Jurkat, Clone E6-1 (cell line): ENCODE results near the gene CBFA2T3.

Experiments
- DNase-seq: peaks from one replicate; pipeline ENCODE4 v3.0.0-alpha.2; 2011; ENCODE audit warnings: low read depth, low spot score
- H3K4me3 ChIP-seq: 2 replicates; pipeline ENCODE4 v1.5.1; 2011; ENCODE audit warnings: mild to moderate bottlenecking, low read length, control low read depth, moderate library complexity

The CBFA2T3 gene

GRCh38 chr16:88875703-88876234 is 101.2 kb downstream of the CBFA2T3 start:
- DNase-seq, result no peak
- H3K4me3 ChIP-seq, result no peak overlapping the region

GRCh38 chr16:88874938-88875599 is 101.9 kb downstream of the CBFA2T3 start:
- no peak for DNase-seq
- no peak overlapping the region for H3K4me3 ChIP-seq

- no peak for DNase-seq
- H3K4me3 ChIP-seq, result no peak overlapping the region
These were observed 104.2 kb downstream of the CBFA2T3 start for GRCh38 chr16:88872650-88873331.

DNA sequence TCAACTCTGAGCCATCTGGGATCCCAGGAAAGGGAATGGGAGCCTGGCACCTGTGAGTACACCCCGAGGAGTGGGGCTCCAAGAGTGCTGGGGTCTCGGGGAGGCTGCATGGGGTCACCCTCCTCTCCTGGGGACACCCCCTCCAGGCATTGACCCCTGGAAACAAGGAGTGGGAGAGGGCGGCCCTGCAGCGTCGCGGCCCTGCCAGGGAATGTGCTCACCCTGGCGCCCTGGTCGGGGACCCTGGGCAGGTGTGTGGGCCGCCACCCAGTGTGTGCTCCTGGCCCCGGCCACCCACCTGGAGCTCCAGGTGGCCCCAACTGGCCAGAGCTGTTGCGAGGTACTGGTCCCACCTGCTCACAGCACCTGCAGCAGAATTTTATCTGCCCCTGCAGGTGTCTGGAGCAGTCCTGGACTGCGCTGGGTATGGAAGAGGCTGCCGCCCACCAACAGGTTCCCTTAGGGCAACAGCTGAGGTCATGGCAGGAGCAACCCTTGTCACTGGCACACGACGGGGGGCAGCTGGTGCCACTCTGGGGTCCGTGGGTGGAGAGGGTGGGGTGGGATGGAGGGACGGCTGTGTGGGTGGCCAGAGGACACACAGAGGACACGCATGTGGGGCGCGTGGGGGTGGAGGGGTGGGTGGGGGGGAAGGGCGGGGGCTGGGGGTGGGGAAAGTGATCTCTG is 105.1 kb downstream of the CBFA2T3 start:
- H3K4me3 ChIP-seq, result no peak overlapping the region

DNA sequence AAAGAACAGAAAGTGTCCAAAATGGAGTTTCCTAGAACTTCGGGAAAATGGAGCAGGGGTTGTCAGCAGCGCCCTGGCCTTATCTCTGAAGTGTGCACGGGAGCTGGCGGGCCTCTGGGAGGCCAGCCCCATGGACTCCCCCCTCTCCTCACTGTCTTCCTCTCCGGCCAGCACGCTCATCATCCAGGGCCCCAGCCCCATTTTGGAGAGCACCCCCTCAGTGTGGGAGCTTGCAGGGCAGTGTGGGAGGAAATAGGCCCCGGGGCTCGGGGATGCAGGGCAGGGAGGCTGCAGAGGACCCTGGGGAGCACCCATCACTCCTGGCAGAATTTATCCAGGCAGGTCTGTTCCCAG is 105.7 kb downstream of the CBFA2T3 start:
- H3K4me3 ChIP-seq, result no peak overlapping the region
- DNase-seq, result no peak

More for the DNA sequence above, 105.1 kb downstream of the CBFA2T3 start:
- no peak for DNase-seq

DNA sequence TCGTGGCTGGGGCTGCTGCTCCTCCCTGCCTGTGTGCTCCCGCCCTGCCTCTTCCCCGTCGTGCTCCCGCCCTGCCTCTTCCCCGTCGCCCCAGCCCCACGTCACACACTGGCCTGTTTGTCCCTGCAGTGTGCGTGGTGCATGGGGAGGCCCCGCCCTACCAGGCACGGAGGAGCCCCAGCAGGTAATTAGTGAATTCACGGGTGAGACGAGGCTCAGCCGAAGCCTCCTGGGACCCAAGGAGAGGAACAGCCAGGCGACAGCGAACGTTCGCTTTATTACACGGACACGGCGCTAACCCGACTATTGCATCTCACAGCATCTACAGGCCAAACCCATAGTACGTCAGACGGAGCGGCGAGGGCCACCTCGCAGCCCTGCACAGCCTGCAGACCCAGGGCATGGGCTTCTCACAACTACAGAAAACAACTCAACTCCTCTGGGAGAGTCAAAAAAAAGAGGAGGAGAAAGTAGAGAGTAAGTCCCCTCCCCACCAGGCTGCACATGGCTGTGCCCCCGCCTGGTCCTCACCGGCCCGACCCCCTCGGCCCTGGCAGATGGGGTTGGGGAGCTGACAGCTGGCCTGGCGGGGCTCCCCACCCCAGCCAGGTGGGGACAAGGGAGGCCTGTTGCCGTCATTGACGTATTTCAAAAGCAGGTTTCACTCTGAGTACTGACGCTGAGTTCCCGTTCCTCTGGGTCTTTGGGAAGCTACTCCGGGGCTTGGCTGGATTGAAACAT is 106.2 kb downstream of the CBFA2T3 start:
- H3K4me3 ChIP-seq, result no peak overlapping the region
- DNase-seq, result no peak

GRCh38 chr16:88869673-88869980 is 107.4 kb downstream of the CBFA2T3 start:
- H3K4me3 ChIP-seq, result no peak overlapping the region
- DNase-seq, result no peak

GRCh38 chr16:88868974-88869672 is 107.9 kb downstream of the CBFA2T3 start:
- H3K4me3 ChIP-seq, result no peak overlapping the region
- DNase-seq, result no peak

GRCh38 chr16:88867581-88868246 is 109.3 kb downstream of the CBFA2T3 start:
- no peak for DNase-seq
- no peak overlapping the region for H3K4me3 ChIP-seq

DNA sequence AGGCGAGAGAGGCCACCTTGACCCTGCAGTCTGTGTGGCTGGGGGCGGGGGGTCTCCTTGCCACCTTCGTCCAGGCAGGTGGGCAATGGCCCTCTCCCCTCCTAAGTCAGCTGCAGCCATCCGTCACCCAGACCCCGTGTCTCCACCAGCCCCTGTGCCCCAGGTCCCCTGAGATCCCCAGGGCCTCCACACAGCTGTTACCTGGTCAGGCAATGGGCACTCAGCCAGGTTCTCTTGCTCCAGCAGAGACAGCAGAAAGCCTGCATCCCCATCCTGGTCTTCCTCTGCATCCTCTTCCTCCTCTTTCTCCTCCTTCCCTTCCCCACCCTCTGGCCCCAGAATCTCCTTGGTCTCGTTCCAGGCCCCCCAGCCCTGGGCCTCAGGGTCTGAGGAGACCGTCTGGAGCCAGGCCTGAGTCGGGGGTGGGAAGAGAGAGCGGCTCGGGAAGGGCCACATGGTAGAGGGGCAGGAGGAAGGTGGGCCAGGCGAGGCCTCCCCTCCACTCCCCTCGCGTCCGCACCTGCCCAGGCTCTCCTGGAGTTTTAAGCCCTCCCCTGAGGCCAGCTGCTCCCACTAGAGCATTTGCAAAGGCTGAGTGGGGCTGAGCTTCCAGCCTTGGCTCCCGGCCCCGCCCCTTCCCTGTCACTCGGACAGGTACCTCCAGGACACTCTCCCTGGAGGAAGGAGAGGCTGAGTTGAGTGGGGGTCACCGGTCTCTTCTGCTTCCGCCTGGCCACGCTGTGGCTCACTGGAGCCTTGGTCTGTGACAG is 110.7 kb downstream of the CBFA2T3 start, which contains the start of gene PABPN1L:
Gene PABPN1L, minus strand, starts transcription at position 510 of the 770 bp plus-strand sequence. Its CDS starts 54 bp downstream, at position 456.
- H3K4me3 ChIP-seq, result no peak within 1 kb of the TSS
- DNase-seq, result no peak

DNA sequence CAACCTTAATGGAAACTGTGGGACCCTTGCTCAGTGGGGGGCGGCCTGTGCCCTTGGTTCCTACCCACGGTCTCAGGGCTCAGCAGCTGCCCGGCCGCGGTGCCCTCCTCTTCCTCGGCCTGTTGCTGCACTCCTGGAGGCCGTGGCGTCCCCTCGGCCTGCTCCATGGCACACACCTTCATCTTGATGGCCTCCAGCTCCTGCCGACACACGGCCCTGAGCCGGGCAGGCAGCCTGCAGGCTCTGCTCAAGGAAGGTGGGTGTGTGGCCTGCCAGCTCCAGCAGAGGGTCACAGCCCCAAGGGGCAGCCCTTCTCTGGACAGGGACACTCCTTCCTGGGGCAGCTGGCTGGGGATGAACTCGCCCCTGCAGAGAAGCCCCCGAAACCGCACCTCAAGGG is 111.3 kb downstream of the CBFA2T3 start:
- no peak for DNase-seq
- no peak overlapping the region for H3K4me3 ChIP-seq

- no peak for DNase-seq
These were observed 111.7 kb downstream of the CBFA2T3 start for GRCh38 chr16:88865310-88865709.

DNA sequence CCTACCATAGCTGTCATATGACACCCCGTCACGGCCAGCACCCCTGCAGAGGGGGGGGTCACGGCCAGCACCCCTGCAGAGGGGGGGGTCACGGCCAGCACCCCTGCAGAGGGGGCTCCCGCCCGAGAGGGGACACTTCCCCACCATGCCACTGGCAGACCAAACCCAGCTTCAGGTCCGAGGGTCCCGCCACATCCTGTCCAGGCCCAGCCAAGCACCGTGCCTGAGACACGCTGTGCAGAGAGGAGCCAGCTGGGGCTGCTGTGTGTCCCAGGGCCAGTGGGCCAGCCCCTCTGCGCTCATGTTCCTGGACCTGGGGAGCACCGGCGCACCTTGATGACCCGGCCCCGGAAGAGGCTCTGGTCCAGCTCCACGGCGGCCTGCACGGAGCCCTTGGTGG is 112.5 kb downstream of the CBFA2T3 start:
- no peak for DNase-seq
- no peak overlapping the region for H3K4me3 ChIP-seq

More at GRCh38 chr16:88865310-88865709, 111.7 kb downstream of the CBFA2T3 start:
- H3K4me3 ChIP-seq, result no peak overlapping the region

DNA sequence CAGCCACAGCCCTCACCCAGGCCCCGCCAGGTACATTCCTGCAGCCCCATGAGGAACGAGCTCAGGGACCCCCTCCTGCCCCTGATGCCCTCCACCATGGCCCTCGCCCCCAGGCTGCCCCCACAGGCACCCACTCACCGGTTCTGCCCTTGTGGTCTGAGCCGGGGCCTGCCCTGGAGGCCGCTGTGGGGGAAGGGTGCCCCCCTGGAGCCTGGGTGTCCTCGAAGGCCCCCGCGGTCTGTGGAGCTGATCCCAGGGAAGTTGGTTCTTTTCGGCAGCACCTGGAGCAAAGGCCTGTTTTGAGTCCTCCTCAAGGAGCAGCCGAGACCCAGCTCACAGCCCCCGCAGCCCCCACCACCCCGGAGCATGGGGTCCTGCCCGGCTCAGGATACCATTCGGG is 112.9 kb downstream of the CBFA2T3 start:
- DNase-seq, result no peak

DNA sequence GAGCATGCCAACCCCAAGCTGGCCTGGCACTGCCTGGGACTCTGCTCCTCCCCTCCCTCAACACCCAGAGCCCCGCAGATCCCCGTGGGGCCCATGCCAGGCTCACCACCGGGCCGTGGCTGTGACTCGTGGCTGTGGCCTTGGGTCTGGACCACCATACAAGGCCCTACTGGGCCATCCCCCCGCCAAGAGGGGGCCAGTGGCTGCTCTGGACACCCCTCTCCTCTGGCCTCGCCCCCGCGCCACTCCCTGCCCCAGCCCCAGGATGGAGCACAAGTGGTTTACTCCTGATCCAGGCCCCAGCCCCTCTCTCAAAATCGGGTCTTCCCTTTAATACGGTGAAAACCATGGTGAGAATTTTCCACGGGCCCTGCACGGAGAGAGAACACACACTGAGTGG is 113.6 kb downstream of the CBFA2T3 start:
- no peak overlapping the region for H3K4me3 ChIP-seq
- DNase-seq, result no peak

More for the DNA sequence above, 112.9 kb downstream of the CBFA2T3 start:
- no peak overlapping the region for H3K4me3 ChIP-seq

DNA sequence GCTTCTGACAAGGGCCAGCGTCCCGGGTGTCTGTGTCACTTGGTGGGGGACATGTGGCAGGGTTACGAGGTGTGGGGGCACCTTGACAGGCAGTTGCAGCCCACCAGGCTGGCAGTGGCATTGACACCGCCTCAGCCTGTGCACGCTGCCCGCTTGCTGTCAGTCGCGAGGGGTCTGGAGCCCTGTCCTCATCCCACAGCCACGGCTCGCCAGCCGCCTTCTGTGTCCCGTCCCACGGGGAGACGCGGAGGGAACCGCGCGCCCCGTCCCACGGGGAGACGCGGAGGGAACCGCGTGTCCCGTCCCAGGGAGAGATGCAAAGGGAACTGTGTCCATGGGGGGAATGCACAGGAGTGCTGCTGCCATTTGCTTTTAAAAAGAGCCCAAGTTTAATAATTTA is 114.0 kb downstream of the CBFA2T3 start:
- no peak overlapping the region for H3K4me3 ChIP-seq
- no peak for DNase-seq

DNA sequence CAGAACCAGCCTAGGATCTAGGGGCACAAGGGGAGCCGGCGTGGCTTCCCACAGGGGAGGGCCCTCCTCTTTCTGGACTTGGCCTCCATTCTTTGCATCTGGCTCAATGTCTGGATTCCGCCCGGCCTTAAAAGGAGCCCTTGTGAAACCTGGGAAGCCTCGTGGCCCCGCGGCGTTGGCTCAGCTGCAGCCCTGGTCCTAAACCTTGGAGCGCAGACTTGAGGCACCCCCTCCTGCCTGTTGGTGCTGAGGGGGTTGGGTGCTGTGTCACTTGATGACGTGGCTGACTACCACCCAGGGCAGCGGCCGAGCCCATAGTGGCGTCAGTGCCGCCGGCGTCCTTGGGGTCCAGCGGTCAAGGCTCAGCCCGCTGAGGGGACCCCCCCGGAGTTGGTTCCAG is 115.6 kb downstream of the CBFA2T3 start:
- no peak for DNase-seq
- H3K4me3 ChIP-seq, result no peak overlapping the region
